SU-DHL-6 (cell line): Measurements from ENCODE around the gene ACER1.

Experiments
- H2AFZ ChIP-seq: fragments of 200-600 bp; sonication (generic); 2 replicates; pipeline ENCODE4 v1.6.1; 2014; ENCODE audit warnings: low read depth, mild to moderate bottlenecking, moderate library complexity, mixed read lengths, antibody characterized with exemption, low read length; ENCODE audit not compliant: severe bottlenecking
- H3F3A ChIP-seq: fragments of 200-600 bp; shearing (Covaris generic); 2 replicates; pipeline ENCODE4 v1.6.0; 2016; ENCODE audit warnings: antibody characterized with exemption, mild to moderate bottlenecking; ENCODE audit not compliant: insufficient read depth
- H3K27ac ChIP-seq: fragments of 200-600 bp; sonication (generic); 2 replicates; pipeline ENCODE4 v1.5.1; 2016; ENCODE audit warnings: low read depth, mild to moderate bottlenecking, low read length, moderate library complexity, mixed read lengths
- H3K27me3 ChIP-seq: fragments of 200-600 bp; sonication (generic), shearing (Covaris generic); 2 replicates; pipeline ENCODE4 v1.6.0; 2014; ENCODE audit warnings: mild to moderate bottlenecking, low read length
- H3K36me3 ChIP-seq: fragments of 200-600 bp; sonication (generic); 2 replicates; pipeline ENCODE4 v1.6.1; 2014; ENCODE audit warnings: mild to moderate bottlenecking, low read length, mixed read lengths
- H3K4me2 ChIP-seq: fragments of 300-600, 200-600 bp; shearing (Covaris generic), sonication (generic); 2 replicates; pipeline ENCODE4 v1.6.0; 2014; ENCODE audit warnings: low read length, low read depth, mild to moderate bottlenecking; ENCODE audit not compliant: poor library complexity, severe bottlenecking
- H3K4me3 ChIP-seq: fragments of 200-600 bp; sonication (generic); 2 replicates; pipeline ENCODE4 v1.5.1; 2014; ENCODE audit warnings: antibody characterized with exemption, low read length, mild to moderate bottlenecking, mixed read lengths; ENCODE audit not compliant: insufficient read depth, poor library complexity, severe bottlenecking
- H3K79me2 ChIP-seq: fragments of 200-600 bp; sonication (generic); 2 replicates; pipeline ENCODE4 v1.6.1; 2014; ENCODE audit warnings: mild to moderate bottlenecking, low read length, moderate library complexity; ENCODE audit not compliant: insufficient read depth
- H3K9ac ChIP-seq: fragments of 200-600 bp; sonication (generic); 2 replicates; pipeline ENCODE4 v1.7.0; 2014; ENCODE audit warnings: mild to moderate bottlenecking, low read length
- H3K9me2 ChIP-seq: fragments of 200-600 bp; sonication (generic); replicated peaks from 2 replicates; pipeline ENCODE4 v1.6.1; 2014; ENCODE audit warnings: low read length; ENCODE audit not compliant: insufficient read depth
- H3K9me3 ChIP-seq: fragments of 200-600 bp; sonication (generic); 2 replicates; pipeline ENCODE4 v1.6.1; 2014; ENCODE audit warnings: low read length, mixed read lengths; ENCODE audit not compliant: insufficient read depth
- H4K20me1 ChIP-seq: fragments of 200-600 bp; sonication (generic); 2 replicates; pipeline ENCODE4 v1.6.1; 2014; ENCODE audit warnings: low read depth, mild to moderate bottlenecking, antibody characterized with exemption, low read length, moderate library complexity, mixed read lengths
- EZH2phosphoT487 ChIP-seq: fragments of 200-600 bp; sonication (generic), shearing (Covaris generic); conservative IDR thresholded peaks from 2 replicates; pipeline ENCODE4 v1.6.1; 2018; ENCODE audit warnings: mild to moderate bottlenecking, antibody characterized with exemption, low read length, moderate library complexity, mixed read lengths
- TF ChIP-seq, protein P1 (sequence below): fragments of 200-600 bp; sonication (generic); IDR thresholded peaks from one replicate; pipeline ENCODE4 v1.5.1; 2017; ENCODE audit warnings: antibody characterized with exemption, mild to moderate bottlenecking, low read length, moderate library complexity; ENCODE audit not compliant: insufficient read depth, poor library complexity, severe bottlenecking

Gene ACER1

GRCh38 chr19:6278051-6278450, 55.4 kb downstream of the ACER1 start:
- TF ChIP-seq EZH2phosphoT487 = no peak
- TF ChIP-seq, protein P1, sequence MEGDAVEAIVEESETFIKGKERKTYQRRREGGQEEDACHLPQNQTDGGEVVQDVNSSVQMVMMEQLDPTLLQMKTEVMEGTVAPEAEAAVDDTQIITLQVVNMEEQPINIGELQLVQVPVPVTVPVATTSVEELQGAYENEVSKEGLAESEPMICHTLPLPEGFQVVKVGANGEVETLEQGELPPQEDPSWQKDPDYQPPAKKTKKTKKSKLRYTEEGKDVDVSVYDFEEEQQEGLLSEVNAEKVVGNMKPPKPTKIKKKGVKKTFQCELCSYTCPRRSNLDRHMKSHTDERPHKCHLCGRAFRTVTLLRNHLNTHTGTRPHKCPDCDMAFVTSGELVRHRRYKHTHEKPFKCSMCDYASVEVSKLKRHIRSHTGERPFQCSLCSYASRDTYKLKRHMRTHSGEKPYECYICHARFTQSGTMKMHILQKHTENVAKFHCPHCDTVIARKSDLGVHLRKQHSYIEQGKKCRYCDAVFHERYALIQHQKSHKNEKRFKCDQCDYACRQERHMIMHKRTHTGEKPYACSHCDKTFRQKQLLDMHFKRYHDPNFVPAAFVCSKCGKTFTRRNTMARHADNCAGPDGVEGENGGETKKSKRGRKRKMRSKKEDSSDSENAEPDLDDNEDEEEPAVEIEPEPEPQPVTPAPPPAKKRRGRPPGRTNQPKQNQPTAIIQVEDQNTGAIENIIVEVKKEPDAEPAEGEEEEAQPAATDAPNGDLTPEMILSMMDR = no peak
- H4K20me1 ChIP-seq = no peaks in the 10 kb centered on the region
- H3K9ac ChIP-seq = peak overlapping the region; percentile 99; the same call in 1 of the 2 replicates
- H3F3A ChIP-seq = 0 out of 2 replicates have a peak, but pooled peaks cover 2% of the 10 kb centered on the region
- peak overlapping the region; percentile 68 for H3K4me2 ChIP-seq
- no peak overlapping the region for H2AFZ ChIP-seq
- H3K9me3 ChIP-seq = no peaks in the 10 kb centered on the region
- H3K27ac ChIP-seq = no peak overlapping the region
- no peaks in the 10 kb centered on the region for H3K27me3 ChIP-seq
- H3K36me3 ChIP-seq = no peaks in the 10 kb centered on the region
- no peak overlapping the region for H3K4me3 ChIP-seq
- peaks cover 64% of the 10 kb centered on the region for H3K79me2 ChIP-seq
- H3K9me2 ChIP-seq = no peaks in the 10 kb centered on the region

- no peak overlapping the region for H2AFZ ChIP-seq
- H3K79me2 ChIP-seq = peaks cover 80% of the 10 kb centered on the region
- no peaks in the 10 kb centered on the region for H4K20me1 ChIP-seq
- no peak overlapping the region for H3K4me3 ChIP-seq
- H3K27ac ChIP-seq = no peak overlapping the region
- no peak overlapping the region for H3K4me2 ChIP-seq
- no peak for TF ChIP-seq EZH2phosphoT487
- TF ChIP-seq, protein P1 = no peak
- no peaks in the 10 kb centered on the region for H3K9me3 ChIP-seq
- no peak overlapping the region for H3K9ac ChIP-seq
- no peaks in the 10 kb centered on the region for H3K36me3 ChIP-seq
- H3F3A ChIP-seq = 0 out of 2 replicates have a peak, but pooled peaks cover 2% of the 10 kb centered on the region
- H3K9me2 ChIP-seq = no peaks in the 10 kb centered on the region
- no peaks in the 10 kb centered on the region for H3K27me3 ChIP-seq
Measured at GRCh38 chr19:6276447-6276846, 57.0 kb downstream of the ACER1 start.

GRCh38 chr19:6275170-6275744, 58.2 kb downstream of the ACER1 start:
- H3K79me2 ChIP-seq = peaks cover 88% of the 10 kb centered on the region
- no peak overlapping the region for H3K9ac ChIP-seq
- H3K9me2 ChIP-seq = no peaks in the 10 kb centered on the region
- H4K20me1 ChIP-seq = no peaks in the 10 kb centered on the region
- H3K36me3 ChIP-seq = no peaks in the 10 kb centered on the region
- no peak overlapping the region for H3K4me3 ChIP-seq
- H3K4me2 ChIP-seq = no peak overlapping the region
- H3K27ac ChIP-seq = no peak overlapping the region
- no peaks in the 10 kb centered on the region for H3K27me3 ChIP-seq
- H3F3A ChIP-seq = no peaks in the 10 kb centered on the region
- no peak for TF ChIP-seq EZH2phosphoT487
- TF ChIP-seq, protein P1 = no peak
- no peak overlapping the region for H2AFZ ChIP-seq
- no peaks in the 10 kb centered on the region for H3K9me3 ChIP-seq
